Head of caudate nucleus (tissue), 42 donors: Measurements from ENCODE around the gene DRD3.
A peak's percentile ranks its signal among the peaks of the same experiment; 100 is the strongest.

Experiments
- DNase-seq, 42 donors: peaks; one replicate each; pipeline versions ENCODE4 v3.0.0 to v3.0.0-alpha.2; 2020 to 2021; ENCODE audit warnings: mixed read lengths in 7 of 42
- intact Hi-C: fragments of 100-400 bp; cut with DNase I; formaldehyde crosslinking; loops from one replicate; pipeline ENCODE4 v1.15.0; 2022

DRD3 gene

DNA sequence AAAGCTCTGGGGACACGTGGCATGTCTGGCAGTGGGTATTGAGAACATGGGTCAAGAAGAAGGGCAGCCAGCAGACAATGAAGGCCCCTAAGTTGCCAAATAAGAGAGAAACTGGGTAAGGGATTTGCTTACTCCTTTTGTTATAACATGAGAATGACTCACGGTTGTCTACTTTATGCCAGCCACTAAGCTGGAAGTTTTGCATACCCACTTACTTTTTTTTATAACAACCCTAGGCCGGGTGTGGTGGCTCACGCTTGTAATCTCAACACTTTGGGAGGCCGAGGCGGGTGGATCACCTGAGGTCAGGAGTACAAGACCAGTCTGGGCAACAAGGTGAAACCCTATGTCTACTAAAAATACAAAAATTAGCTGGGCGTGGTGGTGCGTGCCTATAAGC is 50.0 kb downstream of the DRD3 start:
- DNase-seq = no peak
- intact Hi-C loops = no loop called here

DNA sequence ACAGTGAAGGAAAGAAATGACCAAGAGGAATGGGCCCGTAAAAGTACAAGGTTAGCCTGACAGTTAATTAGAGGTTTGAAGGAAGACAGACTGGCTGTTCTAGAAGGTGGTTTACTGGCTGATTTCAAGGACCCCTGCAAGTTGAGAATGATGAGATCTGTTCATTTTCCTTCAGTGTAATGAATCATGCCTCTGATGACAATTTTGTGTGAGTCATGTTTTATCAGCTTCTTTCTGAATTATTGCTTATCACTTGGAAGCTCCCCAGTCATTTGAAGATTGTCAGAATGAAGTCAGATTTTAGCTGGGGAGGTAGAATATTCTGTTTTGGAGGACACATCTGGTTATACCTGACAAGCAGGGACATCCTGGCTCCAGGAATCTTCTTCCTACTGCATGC is 50.6 kb downstream of the DRD3 start:
- intact Hi-C loops = no loop called here
- no peak for DNase-seq

DNA sequence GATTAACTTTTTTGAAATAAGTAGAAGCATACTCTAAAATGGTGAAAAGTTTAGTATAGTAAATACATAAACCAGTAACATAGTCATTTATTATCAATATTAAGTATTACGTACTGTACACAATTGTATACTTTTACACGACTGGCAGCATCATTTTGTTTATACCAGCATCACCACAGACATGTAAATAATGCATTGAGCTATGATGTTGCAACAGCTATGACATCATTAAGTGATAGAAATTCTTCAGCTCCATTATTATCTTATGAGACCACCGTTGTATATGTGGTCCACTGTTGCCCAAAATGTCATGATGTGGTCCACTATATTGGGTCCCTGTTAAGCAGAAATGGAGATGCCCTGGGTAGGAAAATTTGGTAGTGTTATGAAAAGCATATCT is 51.3 kb downstream of the DRD3 start:
- intact Hi-C loops = no loop called here

DNA sequence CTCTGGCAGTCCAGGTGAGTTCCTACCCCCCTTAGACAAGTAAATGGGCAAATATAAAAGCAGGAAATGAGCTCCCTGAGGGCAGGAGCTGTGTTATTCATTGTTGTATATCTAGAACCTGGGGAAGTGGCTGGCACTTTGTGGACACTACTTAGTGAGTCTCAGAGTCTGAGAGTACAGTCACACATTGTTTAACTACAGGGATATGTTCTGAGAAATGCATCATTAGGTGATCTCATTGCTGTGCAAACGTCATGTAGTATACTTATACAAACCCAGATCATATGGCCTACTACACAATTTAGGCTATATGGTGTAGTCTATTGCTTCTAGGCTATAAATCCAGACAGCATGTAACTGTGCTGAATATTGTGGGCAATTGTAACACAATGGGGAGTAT is 52.4 kb downstream of the DRD3 start:
- intact Hi-C loops = no loop called here
- DNase-seq = no peak

More for the DNA sequence above, 51.3 kb downstream of the DRD3 start:
- DNase-seq = no peak

DNA sequence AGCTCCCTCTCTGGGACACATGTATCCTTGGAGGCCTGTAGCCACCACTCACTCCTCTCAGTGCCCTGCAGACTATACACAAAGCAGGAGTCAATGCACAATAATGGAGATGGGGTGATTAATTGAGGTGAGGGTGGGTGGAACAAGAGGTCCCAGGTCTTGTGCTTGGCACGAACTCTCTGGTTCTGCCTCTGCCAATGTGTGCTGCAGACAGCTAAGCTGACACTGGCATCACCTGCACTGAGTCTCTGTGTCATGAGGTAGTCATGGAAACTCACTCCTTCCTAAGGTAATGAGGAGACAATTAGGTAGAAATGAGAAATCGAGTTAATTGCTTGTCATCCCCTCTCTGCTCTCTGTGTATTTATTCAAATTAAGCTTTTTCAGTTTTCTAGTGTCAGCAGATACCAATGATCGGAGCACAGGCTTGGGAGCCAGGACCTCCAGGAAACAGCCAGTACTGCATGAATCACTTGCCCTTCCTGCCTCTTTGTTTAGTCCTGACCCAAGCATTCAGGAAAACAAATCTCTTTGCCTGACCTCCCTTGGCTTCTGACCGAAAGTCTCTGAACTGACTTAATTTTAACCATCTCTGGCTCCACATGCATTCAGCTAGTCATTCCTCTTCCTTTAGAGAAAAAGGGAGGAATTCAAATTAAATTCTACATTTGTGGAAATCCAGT is 56.7 kb downstream of the DRD3 start:
- peak in 38 of 42 donors; percentile 7 to 78 (median 44) for DNase-seq
- intact Hi-C loops = no loop called here

DNA sequence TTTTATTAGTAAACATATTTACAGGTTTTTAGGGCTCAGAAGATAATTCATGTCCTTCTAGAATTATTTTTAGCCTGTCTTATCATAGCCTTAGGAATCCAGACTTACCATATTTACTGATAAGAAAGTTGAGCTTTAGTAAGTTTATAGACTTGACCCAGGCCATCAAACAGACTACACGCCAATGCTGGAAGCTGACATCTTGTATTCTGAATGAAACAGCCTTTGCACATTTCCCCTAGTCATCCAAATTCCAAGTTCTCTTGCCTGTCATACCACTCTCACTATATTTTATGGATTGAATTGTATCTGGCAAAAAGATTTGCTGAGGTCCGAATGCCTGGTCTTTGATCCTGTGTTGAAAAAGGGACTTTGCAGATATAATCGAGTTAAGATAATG is 58.6 kb downstream of the DRD3 start:
- DNase-seq = no peak
- intact Hi-C loops = no loop called here

DNA sequence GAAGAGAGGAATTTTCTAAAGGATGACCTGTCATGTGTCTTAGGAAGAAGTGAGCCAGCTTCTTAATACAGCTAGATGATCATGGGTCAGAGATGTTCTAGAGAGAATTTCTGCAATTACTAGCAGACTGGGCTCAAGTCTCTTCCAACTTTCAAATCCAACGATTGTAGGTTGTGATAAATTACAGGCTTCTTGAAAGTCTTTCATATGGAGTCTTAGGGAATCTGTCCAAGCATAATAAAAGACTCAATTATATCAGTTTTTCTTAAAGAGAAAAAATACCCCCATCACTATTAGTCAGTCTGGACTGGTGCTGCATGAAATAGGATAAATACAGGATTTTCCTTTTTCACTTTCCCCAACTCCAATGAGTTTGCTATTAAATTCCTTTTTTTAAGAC is 59.1 kb downstream of the DRD3 start:
- intact Hi-C loops = no loop called here
- DNase-seq = no peak

DNA sequence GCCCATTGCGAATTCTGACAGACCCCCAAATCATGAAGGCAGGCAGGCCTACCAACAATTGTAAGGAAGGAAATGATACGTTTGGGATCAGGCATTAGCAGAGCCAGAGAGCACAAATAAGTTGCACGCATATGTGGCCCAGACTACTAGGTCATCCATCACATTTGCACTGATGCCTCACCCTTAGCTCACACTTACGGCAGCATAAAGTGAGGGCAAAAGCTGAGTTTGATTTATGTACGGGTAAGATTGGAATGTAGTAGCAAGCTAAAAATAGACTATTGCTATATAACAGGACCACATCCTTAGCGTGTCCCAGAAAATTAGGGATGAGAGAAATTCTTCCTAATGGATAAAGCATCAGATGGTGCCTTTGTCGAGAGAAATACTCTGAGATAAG is 63.7 kb downstream of the DRD3 start:
- intact Hi-C loops = no loop called here
- DNase-seq = no peak

DNA sequence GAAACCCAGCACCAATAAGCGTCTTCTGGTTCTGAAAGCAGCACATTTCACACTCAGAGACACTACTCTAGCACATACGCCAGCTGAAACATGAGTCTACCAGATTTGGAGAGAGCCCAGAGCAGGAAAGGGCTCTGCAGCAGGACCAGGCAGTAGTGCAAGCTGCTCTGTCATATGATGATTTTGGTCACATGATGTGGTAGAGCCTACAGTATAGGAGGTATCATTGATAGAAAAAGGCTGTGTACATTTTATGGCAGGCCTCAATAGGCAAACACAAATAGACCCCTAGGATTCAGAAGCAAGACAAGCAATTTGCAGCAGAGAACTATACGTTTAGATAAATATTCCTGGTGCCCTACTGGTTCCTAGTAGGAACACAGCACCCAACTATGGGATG is 64.1 kb downstream of the DRD3 start:
- intact Hi-C loops = no loop called here
- no peak for DNase-seq

DNA sequence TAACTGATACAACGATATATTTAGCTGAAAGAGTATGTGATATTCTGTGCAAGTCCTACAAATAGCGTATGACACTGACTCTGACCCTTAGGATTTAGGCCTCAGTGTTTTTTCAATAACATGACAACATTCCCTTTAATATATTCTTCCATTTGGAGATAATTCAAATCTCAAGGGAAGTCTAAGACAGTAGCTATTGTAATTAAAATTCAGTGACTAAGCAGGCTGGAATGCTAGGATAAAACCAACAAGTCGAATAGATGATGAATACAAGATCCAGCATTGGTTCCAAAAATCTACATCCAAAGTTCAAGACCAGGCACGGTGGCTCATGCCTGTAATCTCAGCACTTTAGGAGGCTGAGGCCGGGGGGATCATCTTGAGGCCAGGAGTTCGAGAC is 66.2 kb downstream of the DRD3 start:
- no peak for DNase-seq
- intact Hi-C loops = no loop called here

DNA sequence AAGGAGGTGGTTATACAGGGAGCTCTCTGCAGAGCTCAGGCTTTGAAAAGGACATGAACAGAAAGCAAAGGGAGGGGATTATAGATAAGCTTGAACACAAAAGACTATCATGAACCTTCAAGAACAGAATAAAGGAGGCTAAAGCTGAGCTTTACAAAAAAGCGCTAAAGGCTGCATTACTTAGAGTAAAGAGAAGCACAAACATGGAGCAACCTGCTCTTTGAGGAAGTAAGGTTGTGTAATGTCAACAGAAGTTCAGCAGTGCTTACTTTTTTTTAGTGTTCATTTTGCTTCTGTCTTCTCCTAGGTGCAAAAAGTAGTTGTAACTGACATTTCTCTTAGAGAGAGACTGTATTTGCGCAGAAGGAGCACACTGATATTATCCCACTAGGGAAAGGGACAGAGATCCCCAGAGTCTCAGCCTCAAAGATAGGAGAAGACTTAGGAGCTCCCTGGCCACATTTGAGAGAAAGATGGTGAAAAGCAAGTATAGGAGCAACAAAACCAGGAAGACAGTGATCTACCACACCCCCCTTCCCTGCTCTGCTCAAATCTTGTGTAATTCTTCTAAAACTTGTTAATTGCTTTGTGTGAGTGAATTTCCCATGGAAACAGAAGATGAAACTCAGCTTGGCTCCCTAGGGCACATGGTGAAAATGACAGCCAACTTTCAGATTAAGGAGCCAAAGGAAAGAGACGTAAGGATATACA is 67.6 kb downstream of the DRD3 start:
- intact Hi-C loops = no loop called here
- DNase-seq = no peak

DNA sequence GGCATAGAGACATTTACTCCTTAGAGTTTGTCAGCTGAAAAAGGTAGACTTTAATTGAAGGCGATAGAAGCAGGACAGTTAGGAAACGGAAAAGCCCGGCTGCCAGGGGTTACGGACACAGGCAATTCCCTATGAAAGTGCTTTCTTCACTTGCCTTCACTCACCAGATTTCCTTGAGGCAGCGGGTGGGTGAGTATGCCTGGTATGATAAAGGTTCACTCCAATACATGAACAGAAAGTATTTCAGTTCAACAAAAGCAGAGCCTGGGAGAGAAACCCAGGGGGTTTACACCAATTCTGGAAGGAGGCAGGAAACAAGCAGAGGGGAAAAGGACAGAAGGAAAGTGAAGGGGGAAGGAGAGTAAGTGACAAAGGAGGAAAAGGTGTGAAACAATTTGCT is 68.4 kb downstream of the DRD3 start:
- intact Hi-C loops = no loop called here
- no peak for DNase-seq

DNA sequence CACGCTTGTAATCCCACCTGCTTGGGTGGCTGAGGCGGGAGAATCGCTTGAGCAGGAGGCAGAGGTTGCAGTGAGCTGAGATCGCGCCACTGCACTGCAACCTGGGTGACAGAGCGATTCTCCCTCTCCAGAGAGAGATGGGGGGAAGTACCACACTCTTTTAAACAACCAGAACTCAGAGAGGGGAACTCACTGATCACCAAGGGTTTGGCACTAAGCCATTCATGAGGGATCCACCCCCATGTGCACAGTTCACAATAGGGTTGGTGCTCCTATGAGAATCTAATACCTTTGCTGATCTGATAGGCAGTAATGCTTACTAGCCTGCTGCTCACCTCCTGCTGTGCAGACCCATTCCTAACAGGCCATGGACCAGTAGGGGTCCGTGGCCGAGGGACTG is 70.7 kb downstream of the DRD3 start:
- intact Hi-C loops = no loop called here
- DNase-seq = no peak

DNA sequence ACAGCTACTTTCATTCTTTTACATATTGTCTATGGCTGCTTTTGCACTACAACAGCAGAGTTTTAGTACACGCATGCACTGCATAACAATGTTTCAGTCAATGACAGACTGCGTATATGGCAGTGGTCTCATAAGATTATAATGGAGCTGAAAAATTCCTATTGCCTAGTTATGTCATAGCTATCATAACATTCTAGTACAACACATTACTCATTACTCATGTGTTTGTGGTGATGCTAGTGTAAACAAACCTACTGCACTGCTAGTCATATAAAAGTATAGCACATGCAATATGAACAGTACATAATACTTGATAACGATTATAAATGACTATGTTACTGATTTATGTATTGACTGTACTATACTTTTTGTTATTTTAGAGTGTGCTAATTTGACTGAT is 74.4 kb downstream of the DRD3 start:
- DNase-seq = no peak
- intact Hi-C loops = no loop called here

DNA sequence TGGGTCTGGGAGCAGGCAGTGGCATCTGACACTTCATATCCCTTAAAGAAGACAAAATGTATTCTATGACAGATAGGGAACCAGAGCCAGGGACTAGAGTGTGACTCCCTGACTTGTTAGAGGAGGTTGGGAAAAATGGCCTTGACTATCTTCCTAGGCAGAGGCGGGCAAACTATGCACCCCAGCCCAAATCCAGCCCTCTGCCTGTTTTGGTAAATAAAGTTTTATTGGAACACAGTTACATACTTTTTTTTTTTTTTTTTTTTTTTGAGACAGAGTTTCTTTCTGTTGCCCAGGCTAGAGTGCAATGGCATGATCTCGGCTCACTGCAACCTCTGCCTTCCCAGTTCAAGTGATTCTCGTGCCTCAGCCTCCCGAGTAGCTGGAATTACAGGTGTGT is 75.0 kb downstream of the DRD3 start:
- no peak for DNase-seq
- intact Hi-C loops = no loop called here

DNA sequence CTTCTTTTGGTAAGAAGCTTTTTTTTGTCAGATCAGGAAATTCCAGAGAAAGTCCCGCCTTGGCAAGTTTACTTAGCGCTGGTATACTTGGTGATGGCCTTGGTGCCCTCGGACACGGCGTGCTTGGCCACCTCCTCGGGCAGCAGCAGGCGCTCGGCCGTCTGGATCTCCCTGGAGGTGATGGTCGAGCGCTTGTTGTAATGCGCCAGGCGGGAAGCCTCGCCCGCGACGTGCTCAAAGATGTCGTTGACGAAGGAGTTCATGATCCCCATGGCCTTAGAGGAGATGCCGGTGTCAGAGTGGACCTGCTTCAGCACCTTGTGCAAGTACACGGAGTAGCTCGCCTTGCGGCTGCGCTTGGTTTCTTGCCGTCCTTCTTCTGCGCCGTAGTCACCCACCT is 75.7 kb downstream of the DRD3 start:
- no peak for DNase-seq
- intact Hi-C loops = no loop called here

DNA sequence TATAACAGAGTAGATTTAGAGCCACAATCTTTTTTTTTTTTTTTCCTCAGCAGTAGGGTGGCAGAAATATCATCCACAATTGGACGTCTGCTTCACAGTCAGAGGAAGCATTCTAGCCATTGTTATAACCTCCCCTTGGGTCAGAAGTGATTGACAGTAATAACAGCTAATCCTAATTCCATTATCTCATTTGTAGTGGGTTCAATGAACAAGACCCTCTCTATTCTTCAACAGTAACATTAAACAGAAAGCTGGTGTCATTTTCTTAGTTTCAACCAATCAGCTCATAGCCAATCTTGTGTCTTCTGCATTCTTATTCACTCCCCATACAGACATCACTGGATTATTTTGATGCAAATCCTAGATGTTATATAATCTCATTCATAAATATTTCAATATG is 77.8 kb downstream of the DRD3 start:
- intact Hi-C loops = no loop called here
- no peak for DNase-seq

DNA sequence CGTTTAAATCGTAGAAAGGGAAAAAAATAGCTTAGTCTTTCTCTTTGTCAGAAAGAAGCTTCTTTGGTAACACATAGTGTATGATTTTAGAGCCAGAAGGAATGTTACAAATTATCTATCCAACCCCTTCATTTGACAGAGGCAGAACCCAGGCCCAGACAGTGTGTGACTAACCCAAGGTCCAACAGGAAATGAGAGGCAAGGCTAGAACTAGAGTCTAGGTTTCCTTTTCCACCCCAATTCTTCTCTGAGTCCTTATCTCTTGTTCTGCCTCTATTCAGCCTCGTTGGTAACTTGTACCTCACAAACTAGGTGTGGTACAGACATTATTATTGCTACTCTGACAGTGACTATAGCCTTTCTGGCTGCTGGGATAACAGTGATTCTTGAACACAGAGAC is 83.1 kb downstream of the DRD3 start:
- no peak for DNase-seq
- intact Hi-C loops = no loop called here

DNA sequence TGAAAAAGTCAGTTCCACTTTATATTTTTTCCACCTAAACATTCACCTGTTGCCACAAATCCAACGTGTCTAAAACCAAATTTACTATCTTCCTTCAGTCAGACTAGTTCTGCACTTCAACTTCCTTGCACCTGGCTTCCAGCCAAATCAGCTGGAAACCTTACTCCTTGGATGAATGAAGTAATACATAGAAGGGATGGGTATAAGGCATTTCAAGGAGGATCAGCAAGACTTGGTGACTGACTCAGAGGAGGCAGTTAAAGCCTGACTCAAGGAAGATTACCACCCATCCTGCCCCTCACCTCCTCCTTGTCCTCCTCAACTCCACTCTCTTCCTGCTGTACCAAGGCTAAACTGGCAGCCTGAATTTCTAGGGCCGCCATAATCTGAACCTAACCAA is 85.3 kb downstream of the DRD3 start:
- DNase-seq = peak in 9 of 42 donors; percentile 3 to 50 (median 13)
- intact Hi-C loops = no loop called here

DNA sequence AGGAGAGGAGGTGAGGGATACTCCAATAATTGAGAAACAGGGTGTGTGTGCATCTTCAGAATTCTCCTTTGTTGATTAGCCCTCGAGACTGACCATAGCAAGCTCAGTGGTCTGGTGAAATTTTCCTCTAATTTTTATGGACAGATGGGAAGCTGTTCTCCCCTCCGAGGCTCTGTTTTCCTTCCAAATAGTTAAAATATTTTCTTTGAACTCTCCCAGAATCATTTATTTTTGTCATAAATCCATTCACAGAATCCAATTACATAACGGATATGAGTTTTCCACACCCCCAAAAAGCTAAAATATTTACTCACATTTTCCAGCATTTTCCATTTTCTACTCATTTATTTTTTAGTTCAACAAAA is 85.9 kb downstream of the DRD3 start:
- DNase-seq = no peak
- intact Hi-C loops = no loop called here
